H9 (cell line): Measurements from ENCODE around the gene PCDHB7. TPM values are rescaled to one million over a fixed set of nuclear protein-coding genes. Genes with fewer than 3 reads are reported as not detected.

Experiments
- DNase-seq: peaks from one replicate; pipeline ENCODE4 v3.0.0-alpha.2; 2017
- H2AFZ ChIP-seq: one replicate; pipeline ENCODE4 v1.6.1; 2013; ENCODE audit warnings: mild to moderate bottlenecking, low read length, control low read depth, moderate library complexity
- H2AK5ac ChIP-seq: 2 replicates; pipeline ENCODE4 v1.6.1; 2013; ENCODE audit warnings: low read length, control low read depth, mixed read lengths; ENCODE audit not compliant: insufficient read length
- H2BK120ac ChIP-seq: one replicate; pipeline ENCODE4 v1.6.1; 2013; ENCODE audit warnings: low read depth, mild to moderate bottlenecking, low read length, control low read depth, inconsistent platforms; ENCODE audit not compliant: poor library complexity, severe bottlenecking
- H2BK12ac ChIP-seq: 2 replicates; pipeline ENCODE4 v1.6.1; 2013; ENCODE audit warnings: low read length, control low read depth, mixed read lengths, low read depth; ENCODE audit not compliant: insufficient read length
- H2BK15ac ChIP-seq: 2 replicates; pipeline ENCODE4 v1.6.1; 2013; ENCODE audit warnings: low read depth, low read length, control low read depth
- H2BK20ac ChIP-seq: one replicate; pipeline ENCODE4 v1.6.1; 2013; ENCODE audit warnings: low read depth, mild to moderate bottlenecking, low read length, control low read depth, inconsistent platforms; ENCODE audit not compliant: poor library complexity, severe bottlenecking
- H2BK5ac ChIP-seq: 2 replicates; pipeline ENCODE4 v1.6.1; 2013; ENCODE audit warnings: low read length, control low read depth, mixed read lengths; ENCODE audit not compliant: insufficient read length
- H3K14ac ChIP-seq: 2 replicates; pipeline ENCODE4 v1.6.1; 2013; ENCODE audit warnings: low read length, control low read depth; ENCODE audit not compliant: insufficient read depth
- H3K18ac ChIP-seq: 2 replicates; pipeline ENCODE4 v1.6.1; 2013; ENCODE audit warnings: low read depth, mild to moderate bottlenecking, mixed read lengths, low read length, control low read depth; ENCODE audit not compliant: insufficient read length
- H3K23ac ChIP-seq: 2 replicates; pipeline ENCODE4 v1.6.1; 2013; ENCODE audit warnings: low read length, control low read depth, mixed read lengths, low read depth; ENCODE audit not compliant: insufficient read length
- H3K23me2 ChIP-seq: 2 replicates; pipeline ENCODE4 v1.6.1; 2013; ENCODE audit warnings: low read depth, mild to moderate bottlenecking, mixed read lengths, low read length, control low read depth; ENCODE audit not compliant: insufficient read length, poor library complexity, severe bottlenecking
- H3K27ac ChIP-seq: 2 replicates; pipeline ENCODE4 v1.5.1; 2013; ENCODE audit warnings: low read length, control low read depth, mixed read lengths, low read depth; ENCODE audit not compliant: insufficient read length
- H3K27me3 ChIP-seq: 2 replicates; pipeline ENCODE4 v1.6.1; 2013; ENCODE audit warnings: low read length, control low read depth, inconsistent platforms; ENCODE audit not compliant: insufficient read depth
- H3K4ac ChIP-seq: 2 replicates; pipeline ENCODE4 v1.6.1; 2013; ENCODE audit warnings: low read depth, mild to moderate bottlenecking, control low read depth, inconsistent platforms, low read length, moderate library complexity
- H3K4me1 ChIP-seq: 2 replicates; pipeline ENCODE4 v1.6.1; 2013; ENCODE audit warnings: low read length, control low read depth, inconsistent platforms; ENCODE audit not compliant: insufficient read depth
- H3K4me2 ChIP-seq: 2 replicates; pipeline ENCODE4 v1.6.1; 2013; ENCODE audit warnings: low read length, control low read depth, mixed read lengths; ENCODE audit not compliant: insufficient read length, insufficient read depth
- H3K56ac ChIP-seq: 2 replicates; pipeline ENCODE4 v1.6.1; 2013; ENCODE audit warnings: low read depth, mild to moderate bottlenecking, mixed read lengths, low read length, control low read depth; ENCODE audit not compliant: insufficient read length
- H3K79me1 ChIP-seq: 2 replicates; pipeline ENCODE4 v1.6.1; 2013; ENCODE audit warnings: low read depth, mild to moderate bottlenecking, moderate library complexity, low read length, control low read depth, inconsistent platforms; ENCODE audit not compliant: insufficient read depth, poor library complexity, severe bottlenecking
- H3K79me2 ChIP-seq: 2 replicates; pipeline ENCODE4 v1.6.1; 2013; ENCODE audit warnings: low read length, control low read depth, inconsistent platforms; ENCODE audit not compliant: insufficient read depth
- H3K9ac ChIP-seq: 2 replicates; pipeline ENCODE4 v1.6.1; 2013; ENCODE audit warnings: low read length, control low read depth, mixed read lengths; ENCODE audit not compliant: insufficient read length; ENCODE audit errors: extremely low read depth
- H3K9me3 ChIP-seq: one replicate; pipeline ENCODE4 v1.6.1; 2013; ENCODE audit warnings: low read depth, low read length, inconsistent platforms; ENCODE audit not compliant: control insufficient read depth
- H3T11ph ChIP-seq: one replicate; pipeline ENCODE4 v1.6.1; 2013; ENCODE audit warnings: mild to moderate bottlenecking, low read length, control low read depth, inconsistent platforms
- H4K20me1 ChIP-seq: one replicate; pipeline ENCODE4 v1.6.1; 2013; ENCODE audit not compliant: control insufficient read depth, insufficient read length, insufficient read depth
- H4K5ac ChIP-seq: 2 replicates; pipeline ENCODE4 v1.6.1; 2013; ENCODE audit warnings: low read depth, mild to moderate bottlenecking, mixed read lengths, low read length, control low read depth; ENCODE audit not compliant: insufficient read length
- H4K8ac ChIP-seq: replicated peaks from 2 replicates; pipeline ENCODE4 v1.6.1; 2013; ENCODE audit warnings: low read length, control low read depth, mixed read lengths, low read depth; ENCODE audit not compliant: insufficient read length
- H4K91ac ChIP-seq: 2 replicates; pipeline ENCODE4 v1.6.1; 2013; ENCODE audit warnings: low read depth, mild to moderate bottlenecking, moderate library complexity, mixed read lengths, low read length, control low read depth; ENCODE audit not compliant: insufficient read length
- H3K27ac Mint-ChIP-seq, 3 experiments: 2 replicates in 2 of 3; 3 replicates in 1 of 3; pipeline ENCODE4 v1.8.0; 2020 to 2021; ENCODE audit warnings: mixed read lengths in 3 of 3, mild to moderate bottlenecking in 1 of 3, moderate library complexity in 1 of 3
- H3K27me3 Mint-ChIP-seq: 2 replicates; pipeline ENCODE4 v1.8.0; 2021; ENCODE audit warnings: low read depth, mild to moderate bottlenecking, moderate library complexity, mixed read lengths
- H3K36me3 Mint-ChIP-seq, 3 experiments: 2 replicates in 2 of 3; 3 replicates in 1 of 3; pipeline ENCODE4 v1.8.0; 2020 to 2021; ENCODE audit warnings: low read depth in 3 of 3, mixed read lengths in 3 of 3; ENCODE audit not compliant: insufficient read depth in 1 of 3
- H3K4me1 Mint-ChIP-seq, 2 experiments: 2 replicates each; pipeline ENCODE4 v1.8.0; 2020; ENCODE audit warnings: mixed read lengths in 2 of 2
- H3K4me3 Mint-ChIP-seq, 2 experiments: 2 replicates in 1 of 2; 3 replicates in 1 of 2; pipeline ENCODE4 v1.8.0; 2020 to 2021; ENCODE audit warnings: mild to moderate bottlenecking in 2 of 2, mixed read lengths in 2 of 2, moderate library complexity in 1 of 2
- H3K9me3 Mint-ChIP-seq, 2 experiments: 2 replicates in 1 of 2; 3 replicates in 1 of 2; pipeline ENCODE4 v1.8.0; 2020; ENCODE audit warnings: mild to moderate bottlenecking in 2 of 2, mixed read lengths in 2 of 2, moderate library complexity in 1 of 2
- WGBS: extraction: QIAGEN DNeasy Blood & Tissue Kit; methylation state at CpG from one replicate; pipeline ENCODE4 v1.1.7; 2013; ENCODE audit warnings: missing lambda C conversion rate, low lambda C conversion rate, mixed read lengths; ENCODE audit not compliant: insufficient read length; ENCODE audit errors: extremely low coverage; 5-methylcytosine and 5-hydroxymethylcytosine counted together
- total RNA-seq: library from RNA; stranded (reverse); gene quantifications from 2 replicates; pipeline ENCODE4 v1.2.1, GENCODE V29; 2021
- TF ChIP-seq, protein P1 (sequence below): fragments of 200-600 bp; sonication (generic); conservative IDR thresholded peaks from 3 replicates; pipeline ENCODE4 v1.8.0; 2021; ENCODE audit warnings: antibody characterized with exemption, mild to moderate bottlenecking

Gene PCDHB7
- total RNA-seq, 1 experiment from 2014 or later = 0.52 TPM

GRCh38 chr5:141196363-141196762 lies 23.9 kb downstream of the PCDHB7 start:
- Histone ChIP-seq H3K23me2 (no peaks in the 10 kb centered on the region), H3K14ac (no peak overlapping the region), H4K20me1 (no peaks in the 10 kb centered on the region), H2AFZ (no peak overlapping the region), H2BK20ac (no peak overlapping the region), H3K9ac (no peak overlapping the region), H3K79me1 (no peaks in the 10 kb centered on the region), H3K79me2 (no peaks in the 10 kb centered on the region), H2BK120ac (no peak overlapping the region), H3K27me3 (no peaks in the 10 kb centered on the region), H2AK5ac (no peak overlapping the region), H3K4me2 (no peak overlapping the region), H3T11ph (no peak overlapping the region), H3K4me1 (no peaks in the 10 kb centered on the region), H2BK15ac (no peak overlapping the region), H3K4ac (no peak overlapping the region), H3K23ac (no peak overlapping the region), H3K56ac (no peak overlapping the region), H2BK12ac (no peak overlapping the region), H3K18ac (no peak overlapping the region), H3K27ac (no peak overlapping the region), H4K8ac (no peak overlapping the region), H4K91ac (no peak overlapping the region), H2BK5ac (no peak overlapping the region), H3K9me3 (no peaks in the 10 kb centered on the region), H4K5ac (no peak overlapping the region)
- WGBS = no CpG with 5 or more reads among the region's 3 CpGs
- DNase-seq = no peak
- peaks cover 4 to 11% of the 10 kb centered on the region in 2 experiments for H3K4me1 Mint-ChIP-seq
- H3K27me3 Mint-ChIP-seq = no peaks in the 10 kb centered on the region; the same call in 1 of the 2 replicates
- H3K36me3 Mint-ChIP-seq = peaks cover 8 to 30% (median 9%) of the 10 kb centered on the region in 3 experiments; a peak in 6 of 7 replicates
- TF ChIP-seq, protein P1, sequence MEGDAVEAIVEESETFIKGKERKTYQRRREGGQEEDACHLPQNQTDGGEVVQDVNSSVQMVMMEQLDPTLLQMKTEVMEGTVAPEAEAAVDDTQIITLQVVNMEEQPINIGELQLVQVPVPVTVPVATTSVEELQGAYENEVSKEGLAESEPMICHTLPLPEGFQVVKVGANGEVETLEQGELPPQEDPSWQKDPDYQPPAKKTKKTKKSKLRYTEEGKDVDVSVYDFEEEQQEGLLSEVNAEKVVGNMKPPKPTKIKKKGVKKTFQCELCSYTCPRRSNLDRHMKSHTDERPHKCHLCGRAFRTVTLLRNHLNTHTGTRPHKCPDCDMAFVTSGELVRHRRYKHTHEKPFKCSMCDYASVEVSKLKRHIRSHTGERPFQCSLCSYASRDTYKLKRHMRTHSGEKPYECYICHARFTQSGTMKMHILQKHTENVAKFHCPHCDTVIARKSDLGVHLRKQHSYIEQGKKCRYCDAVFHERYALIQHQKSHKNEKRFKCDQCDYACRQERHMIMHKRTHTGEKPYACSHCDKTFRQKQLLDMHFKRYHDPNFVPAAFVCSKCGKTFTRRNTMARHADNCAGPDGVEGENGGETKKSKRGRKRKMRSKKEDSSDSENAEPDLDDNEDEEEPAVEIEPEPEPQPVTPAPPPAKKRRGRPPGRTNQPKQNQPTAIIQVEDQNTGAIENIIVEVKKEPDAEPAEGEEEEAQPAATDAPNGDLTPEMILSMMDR = no peak
- H3K9me3 Mint-ChIP-seq = peaks cover 35 to 38% of the 10 kb centered on the region in 2 experiments
- no peak overlapping the region for H3K27ac Mint-ChIP-seq
- no peak overlapping the region for H3K4me3 Mint-ChIP-seq
